ENCODE results near the gene PGAP3.

The PGAP3 gene

DNA sequence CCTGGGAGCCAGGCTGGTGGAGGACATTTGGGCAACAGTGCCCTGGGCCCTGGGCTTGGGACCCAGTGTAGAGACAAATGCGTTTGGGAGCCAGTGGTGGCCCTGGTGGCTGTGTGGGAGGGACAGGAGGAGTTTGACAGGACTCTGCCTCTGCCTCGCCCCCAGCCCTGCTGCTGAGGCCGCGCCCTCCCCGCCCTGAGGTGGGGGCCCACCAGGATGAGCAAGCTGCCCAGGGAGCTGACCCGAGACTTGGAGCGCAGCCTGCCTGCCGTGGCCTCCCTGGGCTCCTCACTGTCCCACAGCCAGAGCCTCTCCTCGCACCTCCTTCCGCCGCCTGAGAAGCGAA lies 34.6 kb downstream of the PGAP3 start:
- TF ChIP-seq, protein P1, sequence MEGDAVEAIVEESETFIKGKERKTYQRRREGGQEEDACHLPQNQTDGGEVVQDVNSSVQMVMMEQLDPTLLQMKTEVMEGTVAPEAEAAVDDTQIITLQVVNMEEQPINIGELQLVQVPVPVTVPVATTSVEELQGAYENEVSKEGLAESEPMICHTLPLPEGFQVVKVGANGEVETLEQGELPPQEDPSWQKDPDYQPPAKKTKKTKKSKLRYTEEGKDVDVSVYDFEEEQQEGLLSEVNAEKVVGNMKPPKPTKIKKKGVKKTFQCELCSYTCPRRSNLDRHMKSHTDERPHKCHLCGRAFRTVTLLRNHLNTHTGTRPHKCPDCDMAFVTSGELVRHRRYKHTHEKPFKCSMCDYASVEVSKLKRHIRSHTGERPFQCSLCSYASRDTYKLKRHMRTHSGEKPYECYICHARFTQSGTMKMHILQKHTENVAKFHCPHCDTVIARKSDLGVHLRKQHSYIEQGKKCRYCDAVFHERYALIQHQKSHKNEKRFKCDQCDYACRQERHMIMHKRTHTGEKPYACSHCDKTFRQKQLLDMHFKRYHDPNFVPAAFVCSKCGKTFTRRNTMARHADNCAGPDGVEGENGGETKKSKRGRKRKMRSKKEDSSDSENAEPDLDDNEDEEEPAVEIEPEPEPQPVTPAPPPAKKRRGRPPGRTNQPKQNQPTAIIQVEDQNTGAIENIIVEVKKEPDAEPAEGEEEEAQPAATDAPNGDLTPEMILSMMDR (IDR thresholded peaks at IDR 0.05; ENCODE audit: borderline replicate concordance, control extremely low read depth, extremely low read depth, insufficient read depth, missing control alignments): no peak
- DNase-seq (ENCODE audit: low spot score): no peak

DNA sequence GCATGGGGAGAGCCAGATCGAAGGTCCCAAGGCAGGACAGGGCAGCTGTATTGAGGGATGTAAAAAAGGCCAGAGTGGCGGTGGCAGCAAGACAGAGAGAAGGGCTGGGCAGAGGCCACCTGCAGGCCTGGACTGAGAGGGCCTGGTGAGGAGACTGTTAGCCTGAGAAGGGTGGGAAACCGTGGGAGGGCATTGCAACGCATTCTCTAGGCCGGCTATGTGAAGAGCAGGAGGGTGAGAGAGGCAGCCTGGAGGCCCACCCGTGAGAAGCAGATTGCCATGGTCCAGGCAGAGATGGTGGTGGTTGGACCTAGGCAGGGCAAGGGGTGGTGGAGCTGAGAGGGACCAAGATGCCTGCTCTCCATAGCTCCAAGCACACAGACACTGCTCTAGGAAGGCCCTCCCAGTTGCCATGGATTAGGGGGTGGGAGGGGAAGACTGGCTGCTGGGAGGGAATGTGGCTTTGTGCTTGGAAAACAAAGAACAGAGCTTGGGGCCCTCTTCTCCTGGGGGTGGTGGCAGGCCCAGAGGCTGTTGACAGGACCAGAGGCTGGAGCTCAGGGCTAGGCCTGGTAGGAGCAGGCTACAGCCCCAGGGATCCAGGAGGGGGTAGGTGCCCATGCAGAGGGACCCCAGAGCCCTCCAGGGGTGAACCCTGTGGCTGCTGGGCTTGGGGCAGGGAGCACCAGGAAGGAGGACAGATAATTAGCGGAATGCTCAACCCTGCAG lies 35.1 kb downstream of the PGAP3 start:
- in situ Hi-C loops (cut with MboI; ENCODE audit: low sequenced_read_pairs, unreplicated experiment): no loop called here
- no peak for DNase-seq (ENCODE audit: low spot score)
- TF ChIP-seq, protein P1 (IDR thresholded peaks at IDR 0.05; ENCODE audit: borderline replicate concordance, control extremely low read depth, extremely low read depth, insufficient read depth, missing control alignments): no peak

More for the DNA sequence above, 34.6 kb downstream of the PGAP3 start:
- in situ Hi-C loops (cut with MboI; ENCODE audit: low sequenced_read_pairs, unreplicated experiment): no loop called here

DNA sequence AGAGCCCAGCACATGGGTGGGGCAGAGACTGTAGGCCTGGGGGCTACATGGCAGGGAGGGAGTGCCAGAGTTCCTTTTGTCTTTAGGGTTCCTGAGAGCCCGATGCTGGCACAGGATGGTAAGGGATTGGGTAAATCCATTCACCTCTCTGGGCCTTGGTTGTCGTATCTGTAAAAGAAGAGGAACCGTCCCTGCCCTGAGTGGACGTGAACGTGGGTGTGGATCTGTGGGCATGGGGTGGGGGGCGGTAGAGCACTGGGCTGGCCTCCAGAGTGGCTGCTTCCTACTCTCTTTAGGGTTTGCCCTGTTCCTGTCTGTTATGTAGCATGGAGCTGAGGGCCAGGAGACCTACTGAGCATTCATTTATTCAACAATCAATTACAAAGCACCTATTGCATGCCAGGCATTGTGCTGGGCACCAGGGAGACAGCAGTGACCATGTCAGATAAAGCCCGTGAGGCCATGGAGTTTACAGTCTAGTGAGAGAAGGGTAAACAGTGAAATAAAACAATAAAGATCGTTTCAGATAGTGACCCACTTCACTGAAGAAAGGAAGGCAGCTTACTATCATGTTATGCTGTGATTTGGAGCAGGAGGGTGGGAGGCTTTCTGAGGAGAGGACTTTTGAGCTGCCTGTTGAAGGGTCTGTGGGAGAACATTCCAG lies 35.8 kb downstream of the PGAP3 start:
- no peak for DNase-seq (ENCODE audit: low spot score)
- in situ Hi-C loops (cut with MboI; ENCODE audit: low sequenced_read_pairs, unreplicated experiment): no loop called here
- TF ChIP-seq, protein P1 (IDR thresholded peaks at IDR 0.05; ENCODE audit: borderline replicate concordance, control extremely low read depth, extremely low read depth, insufficient read depth, missing control alignments): no peak

DNA sequence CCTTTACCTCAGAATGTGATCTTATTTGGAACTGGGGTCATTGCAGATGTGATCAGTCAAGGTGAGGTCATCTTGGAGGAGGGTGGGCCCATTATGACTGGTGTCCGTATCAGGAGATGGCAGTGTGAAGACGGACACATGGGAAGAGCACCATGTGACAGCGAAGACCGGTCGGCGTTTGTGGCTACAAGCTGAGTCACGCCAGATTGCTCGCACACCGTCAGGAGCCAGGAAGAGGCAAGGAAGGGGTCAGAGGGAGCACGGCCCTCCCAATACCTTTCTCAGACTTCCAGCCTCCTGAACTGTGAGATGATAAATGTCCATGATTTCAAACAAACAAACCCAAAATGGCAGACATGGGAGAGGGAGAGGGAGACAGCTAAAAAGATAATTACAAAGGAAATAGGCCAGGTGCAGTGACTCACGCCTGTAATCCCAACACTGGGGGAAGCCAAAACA lies 37.7 kb downstream of the PGAP3 start:
- no peak for DNase-seq (ENCODE audit: low spot score)
- in situ Hi-C loops (cut with MboI; ENCODE audit: low sequenced_read_pairs, unreplicated experiment): no loop called here
- TF ChIP-seq, protein P1 (IDR thresholded peaks at IDR 0.05; ENCODE audit: borderline replicate concordance, control extremely low read depth, extremely low read depth, insufficient read depth, missing control alignments): no peak

DNA sequence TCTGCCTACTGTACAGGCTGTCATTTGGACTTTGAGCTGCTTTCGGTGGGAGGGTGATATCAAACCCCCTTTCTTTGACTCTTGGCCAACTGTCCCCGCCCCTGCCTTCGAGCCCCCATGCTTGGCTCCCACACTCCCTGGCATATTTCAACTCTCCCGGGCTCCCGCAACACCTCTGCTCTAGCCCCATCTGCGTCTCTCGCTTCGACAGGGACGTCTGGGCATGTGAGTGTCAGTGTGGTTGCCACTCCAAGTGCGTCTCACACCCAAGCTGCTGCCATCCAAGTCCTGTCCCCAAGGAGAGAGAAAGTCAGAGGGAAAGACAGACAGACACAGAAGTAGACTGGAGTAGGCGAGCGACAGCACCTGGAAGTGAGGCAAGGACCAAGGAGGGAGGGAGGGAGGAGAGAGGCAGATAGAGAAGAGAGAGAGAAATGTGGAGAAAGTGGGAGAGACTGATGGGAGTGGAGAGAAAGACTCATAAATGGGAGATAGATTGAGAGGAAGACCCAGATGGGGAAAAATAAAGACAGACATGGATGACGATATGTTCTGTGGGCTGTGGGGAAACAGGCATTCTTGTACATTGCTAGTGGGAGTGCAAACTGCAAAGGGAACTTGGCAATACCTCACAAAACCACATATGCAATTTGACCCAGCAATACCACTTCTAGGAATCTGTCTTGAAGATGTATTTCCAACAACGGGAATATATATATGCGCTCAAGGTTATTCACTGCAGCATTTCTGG lies 39.1 kb downstream of the PGAP3 start:
- in situ Hi-C loops (cut with MboI; ENCODE audit: low sequenced_read_pairs, unreplicated experiment): no loop called here
- TF ChIP-seq, protein P1 (IDR thresholded peaks at IDR 0.05; ENCODE audit: borderline replicate concordance, control extremely low read depth, extremely low read depth, insufficient read depth, missing control alignments): no peak
- no peak for DNase-seq (ENCODE audit: low spot score)

DNA sequence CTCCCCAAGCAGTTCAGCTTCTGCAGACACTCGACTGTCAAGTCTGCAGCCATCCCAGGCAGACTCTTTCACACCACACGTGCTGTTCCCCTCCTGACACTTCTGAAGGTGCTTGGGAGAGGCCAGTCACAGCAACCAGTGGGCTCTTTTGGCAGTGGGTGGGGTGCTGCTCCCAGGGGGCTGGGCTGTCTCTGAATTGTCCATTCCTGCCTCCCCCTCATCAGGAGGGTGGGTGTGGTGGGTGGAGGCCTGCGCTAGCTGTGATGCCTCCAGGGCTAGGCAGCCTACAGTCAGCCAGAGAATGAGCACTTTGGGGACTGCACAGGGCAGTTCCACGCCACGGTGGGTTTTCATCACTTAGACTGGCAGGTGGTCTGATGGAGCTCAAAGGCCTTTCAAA lies 40.6 kb downstream of the PGAP3 start:
- in situ Hi-C loops (cut with MboI; ENCODE audit: low sequenced_read_pairs, unreplicated experiment): no loop called here
- TF ChIP-seq, protein P1 (IDR thresholded peaks at IDR 0.05; ENCODE audit: borderline replicate concordance, control extremely low read depth, extremely low read depth, insufficient read depth, missing control alignments): no peak

More for the DNA sequence above, 40.6 kb downstream of the PGAP3 start:
- DNase-seq (ENCODE audit: low spot score): no peak
